SK-MEL-5 (cell line): Measurements from ENCODE around the gene MAPRE2. TPM values are rescaled to one million over a fixed set of nuclear protein-coding genes. Genes with fewer than 3 reads are reported as not detected.
A peak's percentile ranks its signal among the peaks of the same experiment; 100 is the strongest.

Source experiments
- DNase-seq: peaks from one replicate; pipeline ENCODE4 v3.0.0-alpha.2; 2016; ENCODE audit warnings: low read depth, low spot score
- in situ Hi-C: cut with HindIII; loops from 2 replicates; pipeline ENCODE4 v1.10.0; 2016; ENCODE audit warnings: low sequenced_read_pairs, high pct_unique_total_duplicates, low pct_unique_long_range_greater_than_20kb
- small RNA-seq, 2 experiments: library from RNA; depleted of rRNA; stranded (forward); fragments of <200 nt; gene quantifications; one replicate each; pipeline ENCODE3, GENCODE V24; 2014
- total RNA-seq: library from RNA; depleted of rRNA; stranded (reverse); fragments of >200 nt; shearing (Covaris generic); gene quantifications from 2 replicates; pipeline ENCODE4 v1.2.3, GENCODE V29; 2014; rRNA removed

Gene MAPRE2
- total RNA-seq, 1 experiment from 2014 or later: 20.0 TPM

GRCh38 chr18:35174093-35174731 is 133.0 kb downstream of the MAPRE2 start:
- in situ Hi-C loops: no loop called here
- no peak for DNase-seq

- in situ Hi-C loops: no loop called here
- DNase-seq: no peak
Observed at GRCh38 chr18:35174745-35175144, 133.5 kb downstream of the MAPRE2 start.

GRCh38 chr18:35176925-35177324 is 135.7 kb downstream of the MAPRE2 start:
- in situ Hi-C loops: no loop called here
- no peak for DNase-seq

- DNase-seq: no peak
Observed at GRCh38 chr18:35178260-35178659, 137.0 kb downstream of the MAPRE2 start.

GRCh38 chr18:35179906-35180305 is 138.7 kb downstream of the MAPRE2 start:
- DNase-seq: no peak
- in situ Hi-C loops: no loop called here

More at GRCh38 chr18:35178260-35178659, 137.0 kb downstream of the MAPRE2 start:
- in situ Hi-C loops: no loop called here

- DNase-seq: no peak
- in situ Hi-C loops: no loop called here
Observed at GRCh38 chr18:35180455-35180854, 139.2 kb downstream of the MAPRE2 start.

DNA sequence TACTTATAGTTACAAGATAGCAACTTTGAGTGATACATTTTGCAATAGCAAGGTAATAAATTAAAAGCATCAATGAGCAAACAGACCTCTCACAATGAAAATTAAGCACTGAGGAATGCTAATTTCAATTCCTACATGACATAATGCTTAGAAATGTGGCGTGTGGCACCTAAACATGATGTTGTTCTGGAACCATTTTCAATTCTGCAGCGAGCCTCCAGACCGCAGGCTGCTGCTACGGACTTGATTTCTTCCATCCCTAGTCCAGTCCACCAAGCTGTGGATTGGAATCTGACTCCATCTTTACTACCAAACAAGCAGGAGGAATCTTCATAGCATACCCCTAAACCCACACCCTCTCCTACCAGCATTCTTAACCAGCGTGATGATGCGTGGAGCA is 140.9 kb downstream of the MAPRE2 start:
- no peak for DNase-seq
- in situ Hi-C loops: no loop called here

- in situ Hi-C loops: no loop called here
- DNase-seq: no peak
Observed at GRCh38 chr18:35183886-35184285, 142.7 kb downstream of the MAPRE2 start.

DNA sequence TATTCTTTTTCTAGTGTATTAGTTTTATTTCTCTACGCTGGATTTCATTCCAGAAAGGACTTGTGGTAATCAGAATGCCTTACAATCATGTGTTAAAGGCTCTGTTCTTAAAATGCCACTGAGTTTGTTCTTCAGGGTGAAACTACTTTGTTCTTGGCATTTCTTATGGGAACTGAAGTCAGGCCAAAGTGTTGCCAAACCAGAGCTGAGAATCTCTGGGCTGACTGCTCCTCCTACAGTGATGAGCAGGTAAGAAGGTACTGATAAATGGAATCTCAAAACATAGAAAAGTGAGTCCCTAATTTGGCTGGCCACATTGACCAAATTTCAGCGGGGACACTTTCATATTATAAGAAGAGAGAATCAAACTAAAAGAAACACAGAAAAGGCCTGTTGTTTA is 144.6 kb downstream of the MAPRE2 start:
- in situ Hi-C loops: no loop called here
- DNase-seq: no peak

DNA sequence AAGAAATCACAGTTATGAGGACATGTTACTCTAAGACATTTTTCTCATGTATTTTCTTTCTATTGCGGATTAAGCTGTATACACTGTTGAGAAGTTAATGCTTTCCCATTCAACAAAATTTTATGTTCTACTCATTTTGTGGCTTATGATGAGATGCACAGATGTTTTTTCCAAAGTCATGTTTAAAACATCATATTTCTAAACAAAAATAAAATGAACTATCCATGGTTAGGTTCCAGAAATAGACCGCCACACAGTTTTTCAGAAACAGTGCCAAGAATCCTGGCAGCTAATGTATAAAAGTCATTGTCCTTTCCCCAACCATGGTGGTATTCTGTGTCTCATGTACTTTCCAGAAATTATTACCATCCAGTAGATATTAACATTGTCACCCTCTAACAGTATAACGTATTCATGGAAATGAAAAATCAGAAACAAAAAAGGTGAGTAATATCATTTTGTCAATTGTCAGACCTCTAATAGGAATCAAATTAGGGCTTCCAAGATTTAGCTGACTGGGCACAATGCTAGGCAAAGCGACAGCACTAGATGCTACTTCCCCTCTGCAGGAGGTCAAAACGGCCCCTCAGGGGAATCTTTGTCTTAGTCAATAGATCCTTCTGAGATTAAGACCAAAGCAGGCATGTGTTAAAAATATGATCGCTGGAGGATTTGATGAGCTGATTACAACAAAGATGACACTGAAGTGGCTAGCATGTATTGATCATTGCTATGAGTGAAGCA is 145.2 kb downstream of the MAPRE2 start:
- no peak for DNase-seq
- in situ Hi-C loops: no loop called here

GRCh38 chr18:35189510-35189909 is 148.3 kb downstream of the MAPRE2 start:
- in situ Hi-C loops: no loop called here
- DNase-seq: peak; percentile 65

GRCh38 chr18:35190948-35191697 is 149.9 kb downstream of the MAPRE2 start:
- DNase-seq: no peak
- in situ Hi-C loops: no loop called here

DNA sequence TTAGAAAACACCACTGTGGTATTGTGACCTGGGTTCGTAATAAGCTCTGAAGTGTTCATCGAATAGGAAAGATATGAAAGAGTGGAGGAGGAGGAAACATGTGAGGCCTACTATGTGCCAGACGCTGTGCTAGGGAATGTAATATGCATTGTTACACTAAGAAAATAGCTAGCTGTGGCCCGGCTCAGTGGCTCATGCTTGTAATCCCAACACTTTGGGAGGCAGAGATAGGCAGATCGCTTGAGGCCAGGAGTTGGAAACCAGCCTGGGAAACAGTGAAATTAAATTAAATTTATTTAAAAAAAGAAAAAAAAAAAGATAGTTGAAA is 150.4 kb downstream of the MAPRE2 start:
- in situ Hi-C loops: no loop called here
- DNase-seq: no peak

GRCh38 chr18:35192415-35192814 is 151.2 kb downstream of the MAPRE2 start:
- in situ Hi-C loops: no loop called here
- DNase-seq: no peak

Small RNA genes within 50 kb of the gene (small RNA-seq; reads per million reads assigned to genes)
- gene AC015967.2: 0 reads per million in 2 experiments

Other genes starting within 250 kb of the MAPRE2 start
- gene ZNF397, start 199.6 kb downstream of the MAPRE2 start, total RNA-seq: 16.8 and 18.3 TPM in 2 replicates
- gene ZSCAN30, start 248.8 kb downstream of the MAPRE2 start, total RNA-seq: 3.7 and 4.2 TPM in 2 replicates